AG09309 (cell line): ENCODE measurements around the gene SRPK2.
A peak's percentile ranks its signal among the peaks of the same experiment; 100 is the strongest.
"Not testable (repeated sequence)": the region's sequence is repeated elsewhere in the genome, so short reads cannot be mapped to it uniquely, and the experiment has no call there.

ENCODE experiments used
- DNase-seq: peaks from one replicate; pipeline ENCODE4 v3.0.0-alpha.2; 2010; ENCODE audit warnings: low read depth
- H3K4me3 ChIP-seq: 2 replicates; pipeline ENCODE4 v1.5.1; 2011; ENCODE audit warnings: mild to moderate bottlenecking, low read depth, low read length, moderate library complexity; ENCODE audit not compliant: control insufficient read depth
- TF ChIP-seq, protein P1 (sequence below): IDR thresholded peaks from 2 replicates; pipeline ENCODE4 v1.5.1; 2011; ENCODE audit warnings: mild to moderate bottlenecking, low read depth, low read length, inconsistent platforms; ENCODE audit not compliant: insufficient read depth, control insufficient read depth; ENCODE audit errors: missing control alignments

Gene SRPK2

DNA sequence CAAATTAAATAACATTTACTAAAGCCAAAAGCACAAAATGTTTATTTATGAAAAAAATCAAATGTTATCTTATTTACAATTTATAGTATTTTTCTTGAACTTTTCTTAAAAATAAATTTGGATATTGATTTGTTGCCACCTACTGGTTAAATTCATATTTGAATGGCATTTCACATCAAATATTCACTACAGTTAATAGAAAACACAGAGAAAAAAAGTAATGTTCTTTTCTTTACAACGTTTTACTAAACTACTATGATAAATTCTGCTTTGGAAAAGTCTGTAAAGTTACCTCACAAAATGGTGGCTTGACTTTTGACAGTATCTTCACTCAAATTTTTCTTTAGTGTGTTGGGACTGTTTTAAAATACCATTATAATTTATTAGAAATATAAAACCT lies 52.7 kb downstream of the SRPK2 start:
- TF ChIP-seq, protein P1, sequence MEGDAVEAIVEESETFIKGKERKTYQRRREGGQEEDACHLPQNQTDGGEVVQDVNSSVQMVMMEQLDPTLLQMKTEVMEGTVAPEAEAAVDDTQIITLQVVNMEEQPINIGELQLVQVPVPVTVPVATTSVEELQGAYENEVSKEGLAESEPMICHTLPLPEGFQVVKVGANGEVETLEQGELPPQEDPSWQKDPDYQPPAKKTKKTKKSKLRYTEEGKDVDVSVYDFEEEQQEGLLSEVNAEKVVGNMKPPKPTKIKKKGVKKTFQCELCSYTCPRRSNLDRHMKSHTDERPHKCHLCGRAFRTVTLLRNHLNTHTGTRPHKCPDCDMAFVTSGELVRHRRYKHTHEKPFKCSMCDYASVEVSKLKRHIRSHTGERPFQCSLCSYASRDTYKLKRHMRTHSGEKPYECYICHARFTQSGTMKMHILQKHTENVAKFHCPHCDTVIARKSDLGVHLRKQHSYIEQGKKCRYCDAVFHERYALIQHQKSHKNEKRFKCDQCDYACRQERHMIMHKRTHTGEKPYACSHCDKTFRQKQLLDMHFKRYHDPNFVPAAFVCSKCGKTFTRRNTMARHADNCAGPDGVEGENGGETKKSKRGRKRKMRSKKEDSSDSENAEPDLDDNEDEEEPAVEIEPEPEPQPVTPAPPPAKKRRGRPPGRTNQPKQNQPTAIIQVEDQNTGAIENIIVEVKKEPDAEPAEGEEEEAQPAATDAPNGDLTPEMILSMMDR: peak; percentile 18
- DNase-seq: no peak
- H3K4me3 ChIP-seq: no peak overlapping the region

DNA sequence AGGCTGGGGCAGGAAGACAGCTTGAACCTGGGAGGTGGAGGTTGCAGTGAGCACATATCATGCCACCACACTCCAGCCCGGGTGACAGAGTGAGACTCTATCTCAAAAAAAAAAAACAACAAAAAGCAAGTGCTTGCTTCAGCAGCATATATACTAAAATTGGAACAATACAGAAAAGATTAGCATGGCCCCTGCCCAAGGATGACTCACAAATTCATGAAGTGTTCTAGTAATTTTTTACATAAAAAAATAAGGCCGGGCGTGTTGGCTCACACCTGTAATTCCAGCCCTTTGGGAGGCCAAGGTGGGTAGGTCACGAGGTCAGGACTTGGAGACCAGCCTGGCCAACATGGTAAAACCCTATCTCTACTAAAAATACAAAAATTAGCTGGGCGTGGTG lies 56.1 kb downstream of the SRPK2 start:
- H3K4me3 ChIP-seq, DNase-seq: not testable (repeated sequence)

DNA sequence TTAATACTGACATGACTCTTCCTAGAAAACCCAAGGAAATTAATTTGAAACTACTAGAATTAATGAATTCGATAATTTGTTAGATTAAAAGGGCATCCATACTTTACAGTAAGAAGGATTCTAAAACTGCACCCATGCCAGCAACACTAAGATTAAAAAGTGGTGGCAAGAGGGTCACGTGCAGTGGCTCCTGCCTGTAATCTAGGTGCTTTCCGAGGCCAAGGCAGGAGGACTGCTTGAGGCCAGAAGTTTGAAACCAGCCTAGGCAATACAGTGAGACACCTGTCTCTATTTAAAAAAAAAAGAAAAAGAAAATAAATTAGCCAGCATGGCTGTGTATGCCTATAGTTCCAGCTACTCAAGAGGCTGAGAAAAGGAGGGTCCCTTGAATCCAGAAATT lies 58.2 kb downstream of the SRPK2 start:
- H3K4me3 ChIP-seq: no peak overlapping the region
- no peak for DNase-seq

DNA sequence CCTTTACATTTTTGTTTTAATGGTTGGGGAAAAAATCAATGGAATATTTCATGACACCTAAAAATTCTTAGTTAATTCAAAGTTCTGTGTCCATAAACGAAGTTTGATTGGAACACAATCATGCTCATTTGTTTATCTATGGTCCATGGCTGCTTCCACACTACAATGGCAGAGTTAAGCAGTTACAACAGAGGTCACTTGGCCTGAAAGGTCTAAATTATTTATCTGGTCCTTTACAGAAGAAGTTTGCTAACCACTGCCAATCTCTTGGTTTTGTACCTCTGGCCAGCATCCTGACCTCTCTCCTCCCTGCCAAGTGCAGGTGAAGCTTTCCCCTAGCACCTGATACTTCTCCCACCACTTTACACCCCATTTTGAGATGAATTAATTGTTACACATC lies 61.5 kb downstream of the SRPK2 start:
- no peak overlapping the region for H3K4me3 ChIP-seq
- DNase-seq: no peak
- TF ChIP-seq, protein P1: no peak

More for the DNA sequence above, 58.2 kb downstream of the SRPK2 start:
- TF ChIP-seq, protein P1: no peak

DNA sequence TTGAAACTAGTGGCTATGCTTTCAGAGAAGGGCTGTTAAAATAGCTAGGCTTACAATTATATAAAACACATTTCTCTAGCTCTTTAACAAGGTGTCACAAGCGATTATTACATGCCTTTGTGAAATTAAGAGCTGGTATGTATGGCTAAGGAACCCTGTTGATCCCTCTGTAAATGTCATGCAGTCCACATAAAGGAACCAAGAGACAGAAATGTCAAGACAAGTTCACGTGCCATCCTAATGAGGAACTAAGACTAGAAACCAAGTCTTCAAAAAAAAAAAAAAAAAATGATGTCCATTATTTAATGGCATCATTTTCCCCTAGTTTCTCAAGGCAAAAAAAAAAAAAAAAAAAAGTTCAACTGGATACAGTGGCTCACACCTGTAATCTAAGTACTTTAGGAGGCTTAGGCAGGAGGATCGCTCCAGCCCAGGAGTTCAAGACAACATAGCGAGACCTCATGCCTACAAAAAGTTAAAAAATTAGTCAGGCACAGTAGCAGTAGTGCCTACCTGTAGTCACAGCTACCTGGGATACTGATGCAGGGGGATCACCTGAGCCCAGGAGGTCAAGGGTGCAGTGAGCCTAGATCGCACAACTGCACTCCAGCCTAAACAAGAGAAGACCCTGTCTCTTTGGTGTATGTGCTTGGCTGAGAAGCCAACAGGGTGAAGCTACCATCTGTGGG lies 63.4 kb downstream of the SRPK2 start:
- no peak for DNase-seq
- no peak overlapping the region for H3K4me3 ChIP-seq
- TF ChIP-seq, protein P1: no peak

DNA sequence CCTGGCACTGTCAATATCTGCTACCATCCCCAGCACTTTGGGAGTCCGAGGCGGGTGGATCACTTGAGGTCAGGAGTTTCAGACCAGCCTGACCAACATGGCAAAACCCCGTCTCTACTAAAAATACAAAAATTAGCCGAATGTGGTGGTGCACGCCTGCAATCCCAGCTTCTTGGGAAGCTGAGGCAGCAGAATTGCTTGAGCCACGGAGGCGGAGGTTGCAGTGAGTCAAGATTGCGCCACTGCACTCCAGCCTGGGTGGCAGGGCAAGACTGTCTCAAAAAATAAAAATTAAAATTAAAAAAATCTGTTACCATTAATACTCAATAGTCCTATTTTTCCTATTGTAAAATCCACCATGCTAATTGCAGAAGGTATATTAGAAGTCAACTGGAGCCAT lies 64.1 kb downstream of the SRPK2 start:
- not testable (repeated sequence) for H3K4me3 ChIP-seq, DNase-seq

DNA sequence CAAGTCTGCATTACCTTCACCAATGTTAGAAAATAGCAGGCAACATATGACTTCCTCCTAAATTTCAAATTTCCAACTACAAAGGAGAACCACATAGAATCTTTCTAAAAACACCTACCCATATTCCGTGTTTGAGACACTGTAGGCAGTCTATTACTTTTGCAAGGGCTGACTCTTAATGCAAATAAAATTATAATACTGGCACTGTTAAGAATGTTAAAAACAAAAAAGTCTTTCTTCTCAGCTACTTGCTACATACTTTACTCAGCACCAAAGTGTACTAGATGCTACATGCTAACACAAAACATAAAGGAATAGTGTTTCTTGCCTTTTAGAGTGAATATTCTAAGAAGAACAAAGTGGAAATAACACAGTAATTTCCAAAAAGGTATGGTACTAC lies 65.4 kb downstream of the SRPK2 start:
- H3K4me3 ChIP-seq: no peak overlapping the region
- TF ChIP-seq, protein P1: no peak
- no peak for DNase-seq

DNA sequence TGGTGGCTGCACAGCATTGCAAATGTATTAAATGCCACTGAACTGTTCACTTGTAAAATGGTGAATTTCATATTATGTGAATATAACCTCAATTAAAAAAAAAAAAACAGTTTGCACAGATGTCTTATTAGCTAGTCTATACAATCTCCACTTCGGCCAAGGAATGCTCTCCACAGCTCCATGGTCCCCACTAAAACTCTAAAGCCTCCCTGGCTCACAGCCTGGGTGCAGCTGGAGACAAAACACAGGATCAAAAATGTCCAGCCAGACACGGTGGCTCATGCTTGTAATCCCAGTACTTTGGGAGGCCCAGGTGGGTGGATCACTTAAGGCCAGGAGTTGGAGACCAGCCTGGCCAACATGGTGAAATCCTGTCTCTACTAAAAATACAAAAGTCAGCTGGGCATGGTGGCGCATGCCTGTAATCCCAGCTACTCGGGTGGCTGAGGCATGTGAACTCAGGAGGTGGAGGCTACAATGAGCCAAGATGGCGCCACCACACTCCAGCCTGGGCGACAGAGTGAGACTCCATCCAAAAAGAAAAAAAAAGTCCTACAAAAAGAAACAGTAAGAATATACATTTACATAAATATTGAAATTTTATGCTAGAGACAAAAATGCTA lies 66.0 kb downstream of the SRPK2 start:
- H3K4me3 ChIP-seq: no peak overlapping the region
- DNase-seq: no peak
- TF ChIP-seq, protein P1: no peak
